Keratinocyte (primary cell): ENCODE measurements around the gene IL11RA. TPM values are rescaled to one million over a fixed set of nuclear protein-coding genes. Genes with fewer than 3 reads are reported as not detected.

Experiments
- DNase-seq: peaks from one replicate; pipeline ENCODE4 v3.0.0-alpha.2; 2011; ENCODE audit warnings: low read depth, missing footprints, low spot score
- FAIRE-seq: peaks from 2 replicates; lab custom pipeline; 2011; peaks lifted over from hg19 to GRCh38; lab: Jason Lieb, UNC
- H2AFZ ChIP-seq: 2 replicates; pipeline ENCODE4 v1.6.0; 2012; ENCODE audit warnings: low read length, control low read depth, inconsistent platforms; ENCODE audit not compliant: control insufficient read depth
- H3K27ac ChIP-seq: 2 replicates; pipeline ENCODE4 v1.5.1; 2011; ENCODE audit warnings: low read length; ENCODE audit not compliant: control insufficient read depth, insufficient read depth
- H3K27me3 ChIP-seq: 3 replicates; pipeline ENCODE4 v1.6.0; 2011; ENCODE audit warnings: low read length; ENCODE audit not compliant: control insufficient read depth, insufficient read depth; ENCODE audit errors: extremely low read depth
- H3K36me3 ChIP-seq, 2 experiments: 2 replicates in 1 of 2; 3 replicates in 1 of 2; pipeline ENCODE4 v1.5.1; 2011; ENCODE audit warnings: low read length in 2 of 2, mild to moderate bottlenecking in 1 of 2; ENCODE audit not compliant: control insufficient read depth in 2 of 2, insufficient read depth in 2 of 2; ENCODE audit errors: extremely low read depth in 1 of 2
- H3K4me1 ChIP-seq: 3 replicates; pipeline ENCODE4 v1.5.1; 2011; ENCODE audit warnings: low read length; ENCODE audit not compliant: control insufficient read depth, insufficient read depth; ENCODE audit errors: extremely low read depth
- H3K4me2 ChIP-seq: 3 replicates; pipeline ENCODE4 v1.6.0; 2011; ENCODE audit warnings: low read depth, low read length; ENCODE audit not compliant: control insufficient read depth, insufficient read depth; ENCODE audit errors: extremely low read depth
- H3K4me3 ChIP-seq, 3 experiments: fragments of 200-600 bp in 1 of 3; sonication (generic) in 1 of 3; 2 replicates in 2 of 3; 3 replicates in 1 of 3; pipeline ENCODE4 v1.5.1; 2011 to 2016; ENCODE audit warnings: low read length in 3 of 3, mild to moderate bottlenecking in 3 of 3, control low read depth in 2 of 3, inconsistent platforms in 1 of 3, low read depth in 1 of 3, mixed read lengths in 1 of 3, mixed run types in 1 of 3, moderate library complexity in 1 of 3; ENCODE audit not compliant: control insufficient read depth in 2 of 3, insufficient read depth in 2 of 3; ENCODE audit errors: extremely low read depth in 1 of 3
- H3K79me2 ChIP-seq: 2 replicates; pipeline ENCODE4 v1.6.0; 2012; ENCODE audit warnings: low read length; ENCODE audit not compliant: control insufficient read depth, insufficient read depth
- H3K9ac ChIP-seq: 3 replicates; pipeline ENCODE4 v1.6.0; 2011; ENCODE audit warnings: low read length; ENCODE audit not compliant: control insufficient read depth, insufficient read depth; ENCODE audit errors: extremely low read depth
- H3K9me1 ChIP-seq: 3 replicates; pipeline ENCODE4 v1.6.0; 2011; ENCODE audit warnings: low read length; ENCODE audit not compliant: control insufficient read depth, insufficient read depth; ENCODE audit errors: extremely low read depth
- H3K9me3 ChIP-seq: 2 replicates; pipeline ENCODE4 v1.5.1; 2012; ENCODE audit warnings: low read depth, low read length; ENCODE audit not compliant: control insufficient read depth
- H4K20me1 ChIP-seq: 3 replicates; pipeline ENCODE4 v1.6.0; 2011; ENCODE audit warnings: low read length; ENCODE audit not compliant: control insufficient read depth, insufficient read depth; ENCODE audit errors: extremely low read depth
- CTCF ChIP-seq, 3 experiments: IDR thresholded peaks in 1 of 3; conservative IDR thresholded peaks in 1 of 3; optimal IDR thresholded peaks in 1 of 3; 2 replicates in 2 of 3; 3 replicates in 1 of 3; pipeline versions ENCODE3 to v1.5.1; 2011; ENCODE audit warnings: low read length in 3 of 3, mild to moderate bottlenecking in 3 of 3, moderate library complexity in 2 of 3, control low read depth in 1 of 3, inconsistent platforms in 1 of 3; ENCODE audit not compliant: insufficient read depth in 2 of 3; ENCODE audit errors: extremely low read depth in 1 of 3
- EZH2 ChIP-seq: IDR thresholded peaks from one replicate; pipeline ENCODE4 v1.6.1; 2012; ENCODE audit warnings: inconsistent platforms, mild to moderate bottlenecking, low read length, moderate library complexity
- dilution Hi-C: fragments of 300-500 bp; cut with MboI; formaldehyde crosslinking; loops from one replicate; pipeline ENCODE4 v1.7.0; 2020; ENCODE audit warnings: low sequenced_read_pairs; ENCODE audit not compliant: extremely low pct_ligation_motif_present
- polyA plus RNA-seq, 5 experiments: library from polyadenylated mRNA; depleted of rRNA in 3 of 5; stranded (reverse) in 3 of 5; stranded (forward) in 1 of 5; unstranded in 1 of 5; fragments of >200 nt; gene quantifications; 1 replicate in 1 of 5; 2 replicates in 3 of 5; 3 replicates in 1 of 5; pipeline versions ENCODE4 v1.2.1 to v1.2.3, GENCODE V29; 2011 to 2012; ENCODE audit warnings: missing spikeins in 2 of 5, low read depth in 1 of 5, low replicate concordance in 1 of 5

Gene IL11RA
- polyA plus RNA-seq, 1 donor (not counting 4 experiments of a cell fraction or from before 2014, with no cell fraction given): 3.1 TPM

- DNase-seq (no peak), FAIRE-seq (no peak)
- peaks cover 13% of the 10 kb centered on the region for H3K79me2 ChIP-seq
- peak overlapping the region; percentile 84 for H2AFZ ChIP-seq
- H3K36me3 ChIP-seq: peaks cover 11 to 14% of the 10 kb centered on the region in 2 experiments
- H3K4me1 ChIP-seq: peaks cover 20% of the 10 kb centered on the region
- no peaks in the 10 kb centered on the region for H3K9me3 ChIP-seq
- H3K27ac ChIP-seq: peak overlapping the region; percentile 85
- peak overlapping the region; percentile 96 for H3K9ac ChIP-seq
- peak in 1 of 3 experiments; percentile 8 for TF ChIP-seq CTCF (optimal IDR thresholded peaks at IDR 0.05 in 1 of 3, IDR thresholded peaks at IDR 0.05 in 1 of 3, conservative IDR thresholded peaks at IDR 0.05 in 1 of 3; ENCODE audit: extremely low read depth in 1 of 3, insufficient read depth in 2 of 3, low read length in 3 of 3)
- no peak for TF ChIP-seq EZH2
- dilution Hi-C loops: no loop called here
- peak overlapping the region; percentile 97 for H3K4me2 ChIP-seq
- H3K4me3 ChIP-seq: peak overlapping the region; percentile 73 to 90 (median 82)
- peaks cover 3% of the 10 kb centered on the region for H3K9me1 ChIP-seq
- no peaks in the 10 kb centered on the region for H3K27me3 ChIP-seq
- H4K20me1 ChIP-seq: no peaks in the 10 kb centered on the region
These were observed 40.7 kb upstream of the IL11RA start for GRCh38 chr9:34611251-34611810.

DNA sequence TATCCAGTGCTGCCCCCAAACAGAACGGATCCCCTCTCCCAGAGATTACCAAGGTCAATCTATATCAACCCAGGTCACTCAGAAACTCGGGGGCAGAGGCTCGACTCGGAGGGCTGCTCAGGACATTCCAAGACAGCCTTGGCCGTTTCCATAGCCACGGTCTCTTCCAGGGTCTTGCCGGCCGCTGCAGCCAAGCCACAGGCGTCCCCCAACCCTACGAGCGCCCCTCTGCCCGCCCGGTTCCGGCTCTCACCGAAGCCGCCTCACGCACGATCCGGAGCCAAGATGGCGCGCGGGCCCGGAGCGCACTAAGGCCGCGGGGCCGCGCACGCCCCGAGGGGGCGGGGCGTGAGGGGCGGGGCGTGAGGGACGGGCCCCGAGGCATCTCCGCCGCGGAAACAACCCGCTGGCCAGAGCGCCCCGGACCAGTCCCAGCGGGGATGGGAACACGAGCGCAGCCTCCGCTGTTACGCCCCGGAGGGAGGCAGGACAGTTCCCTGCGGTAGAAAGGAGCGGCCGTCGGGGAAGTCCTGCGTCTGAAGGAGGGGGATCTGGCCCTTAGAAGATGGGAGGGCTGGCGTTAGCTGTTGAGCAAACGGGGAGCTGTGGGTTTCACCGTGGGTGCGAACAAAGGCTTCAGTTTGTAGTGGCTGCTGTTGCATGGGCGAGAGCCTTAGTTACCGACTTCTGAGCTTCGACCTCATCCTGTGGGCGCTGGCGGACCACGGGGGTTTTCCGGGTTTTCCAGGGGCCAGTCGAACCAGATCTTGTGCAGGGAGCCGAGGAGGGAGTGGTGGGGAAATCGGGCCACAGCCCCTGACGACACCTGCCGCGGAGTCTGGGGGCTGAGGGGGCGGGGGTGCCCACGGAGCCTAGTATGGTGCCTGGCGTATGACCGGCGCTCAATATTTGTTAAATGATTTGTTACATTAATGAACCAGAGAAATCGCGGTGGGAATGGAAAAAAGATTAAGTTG lies 39.9 kb upstream of the IL11RA start, which contains the start of gene RPP25L:
Gene RPP25L, minus strand, starts transcription at position 287 of the 977 bp plus-strand sequence. CDS start 801 bp downstream, outside the sequence.
- Histone ChIP-seq H4K20me1 (no peaks in the 10 kb centered on the region), H3K4me1 (peaks cover 20% of the 10 kb centered on the region), H3K4me2 (peak within 1 kb of the TSS; percentile 97), H2AFZ (peak within 1 kb of the TSS; percentile 87), H3K27me3 (no peaks in the 10 kb centered on the region), H3K9me3 (no peaks in the 10 kb centered on the region), H3K79me2 (peaks cover 13% of the 10 kb centered on the region), H3K27ac (peak within 1 kb of the TSS; percentile 85), H3K9ac (peak within 1 kb of the TSS; percentile 96), H3K36me3 (peaks cover 13 to 22% of the 10 kb centered on the region in 2 experiments), H3K9me1 (peaks cover 3% of the 10 kb centered on the region), H3K4me3 (peak within 1 kb of the TSS; percentile 73 to 90 (median 82))
- FAIRE-seq: no peak
- no peak for DNase-seq
- no peak for TF ChIP-seq EZH2
- TF ChIP-seq CTCF (optimal IDR thresholded peaks at IDR 0.05 in 1 of 3, IDR thresholded peaks at IDR 0.05 in 1 of 3, conservative IDR thresholded peaks at IDR 0.05 in 1 of 3; ENCODE audit: extremely low read depth in 1 of 3, insufficient read depth in 2 of 3, low read length in 3 of 3): no peak
- dilution Hi-C loops: no loop called here
